Measurements from ENCODE around the gene SORL1-AS1.

The SORL1-AS1 gene

DNA sequence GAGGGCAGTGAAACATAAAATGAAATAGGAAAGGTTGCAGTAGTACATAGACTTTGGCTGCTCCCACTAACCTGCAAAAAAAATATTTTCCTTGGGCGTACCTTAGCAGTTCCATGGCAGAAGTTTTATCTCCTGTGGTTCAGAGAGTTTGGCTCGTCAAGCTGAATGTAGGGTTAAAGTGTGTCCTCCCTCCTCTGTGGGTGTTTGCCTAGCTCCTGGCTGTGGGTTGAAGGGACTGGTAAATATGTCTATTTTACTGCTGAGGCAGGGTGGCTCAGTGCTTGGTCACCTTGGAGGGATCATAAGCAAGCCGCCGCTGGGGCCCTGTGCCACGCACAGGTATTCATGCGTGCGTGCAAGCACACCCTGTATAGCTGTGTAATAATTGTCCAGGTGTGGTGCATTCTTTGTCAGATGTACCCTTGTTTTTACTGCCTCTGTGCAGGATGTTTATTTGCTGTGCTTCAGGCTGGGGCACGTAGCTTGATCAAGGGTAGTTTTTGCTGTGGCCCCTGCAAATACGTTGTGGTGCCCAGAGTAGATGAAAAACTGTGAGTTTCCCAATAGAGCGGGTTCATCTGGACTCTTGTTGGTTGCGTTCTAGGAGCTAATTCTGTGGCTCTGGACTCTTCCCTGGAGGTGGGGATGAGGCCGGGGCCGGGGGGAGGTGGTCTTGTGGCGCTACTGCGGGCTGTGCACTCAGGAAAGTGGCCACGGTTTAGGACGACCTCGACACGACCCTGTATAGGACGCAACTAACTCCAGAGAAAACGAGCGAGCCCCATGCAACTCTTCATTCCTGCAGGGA lies 1.4 kb downstream of the SORL1-AS1 start:
- no peak for DNase-seq

DNA sequence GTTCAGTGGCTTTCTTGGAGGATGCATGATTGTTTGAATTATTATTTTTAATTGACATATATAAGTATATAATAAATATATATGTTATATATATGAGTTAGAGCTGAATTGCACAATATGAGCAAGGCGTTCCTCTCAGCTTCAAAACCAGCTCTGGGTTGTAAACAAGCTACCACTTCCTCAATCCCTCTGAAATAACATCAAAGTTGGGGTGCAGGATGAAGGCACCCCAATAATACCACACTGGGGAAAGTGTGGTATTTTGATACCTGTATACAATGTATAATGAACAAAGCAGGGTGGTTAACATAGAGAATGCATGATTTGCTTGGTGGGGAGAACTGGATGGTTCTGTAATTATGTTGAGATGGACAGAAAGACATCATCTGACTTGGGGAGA lies 2.4 kb downstream of the SORL1-AS1 start:
- no peak for DNase-seq

DNA sequence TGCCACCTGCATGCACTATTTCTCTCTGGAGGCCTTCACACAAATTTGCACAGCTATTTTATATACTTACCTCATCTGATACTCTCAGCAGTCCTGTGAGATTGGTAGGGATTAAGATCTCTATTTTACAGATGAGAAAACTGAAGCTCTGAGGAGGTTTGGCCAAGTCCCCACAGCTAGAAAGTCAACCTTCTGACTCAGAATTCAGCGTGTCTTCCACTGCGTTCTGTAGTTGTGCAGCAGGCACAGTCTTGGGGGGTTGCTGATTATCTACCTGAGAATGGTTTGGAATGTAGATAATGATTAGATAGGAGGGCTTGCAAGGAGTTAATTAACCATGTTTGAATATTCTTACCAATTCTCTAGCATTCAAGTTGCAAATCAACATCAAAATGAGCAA lies 3.1 kb downstream of the SORL1-AS1 start:
- no peak for DNase-seq

DNA sequence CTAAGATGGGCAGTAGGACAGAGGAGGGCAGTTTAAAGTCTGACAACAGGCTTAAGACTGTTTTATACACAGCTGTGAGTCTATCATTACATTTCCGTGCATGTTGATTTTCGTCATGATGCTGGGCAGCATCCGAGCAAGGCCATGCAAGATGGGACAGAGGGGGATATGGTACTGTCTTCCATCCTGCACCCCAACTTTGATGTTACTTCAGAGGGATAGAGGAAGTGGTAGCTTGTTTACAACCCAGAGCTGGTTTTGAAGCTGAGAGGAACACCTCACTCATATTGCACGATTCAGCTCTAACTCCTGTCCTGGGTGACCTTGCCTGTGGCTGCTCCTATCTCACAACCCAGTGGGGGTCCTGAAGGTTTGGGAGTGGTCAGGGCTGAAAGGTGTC lies 3.6 kb downstream of the SORL1-AS1 start:
- no peak for DNase-seq

DNA sequence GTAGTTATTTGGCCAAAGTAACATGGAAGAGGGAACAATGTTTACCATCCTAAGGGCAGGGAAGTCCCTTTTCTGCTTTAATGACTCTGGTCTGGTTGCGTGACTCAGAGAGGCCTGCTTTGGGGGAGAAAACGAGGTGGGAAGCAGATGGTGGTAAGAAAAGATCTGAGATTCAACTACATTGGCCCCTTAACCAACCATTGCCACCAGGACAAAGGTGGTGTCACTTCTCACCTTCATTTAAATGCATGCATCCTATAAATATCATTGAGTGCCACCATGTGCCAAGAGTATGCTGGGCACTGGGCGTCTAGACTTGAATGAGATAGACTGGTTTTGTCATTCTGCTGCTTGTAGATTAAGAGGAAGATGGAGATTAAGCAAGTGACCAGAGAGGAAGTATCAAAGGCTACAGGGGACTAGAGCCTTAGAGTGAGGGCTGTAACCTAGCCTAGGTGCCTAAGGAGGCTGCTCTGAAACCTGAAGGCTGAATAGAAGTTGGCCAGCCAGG lies 4.3 kb downstream of the SORL1-AS1 start:
- no peak for DNase-seq

DNA sequence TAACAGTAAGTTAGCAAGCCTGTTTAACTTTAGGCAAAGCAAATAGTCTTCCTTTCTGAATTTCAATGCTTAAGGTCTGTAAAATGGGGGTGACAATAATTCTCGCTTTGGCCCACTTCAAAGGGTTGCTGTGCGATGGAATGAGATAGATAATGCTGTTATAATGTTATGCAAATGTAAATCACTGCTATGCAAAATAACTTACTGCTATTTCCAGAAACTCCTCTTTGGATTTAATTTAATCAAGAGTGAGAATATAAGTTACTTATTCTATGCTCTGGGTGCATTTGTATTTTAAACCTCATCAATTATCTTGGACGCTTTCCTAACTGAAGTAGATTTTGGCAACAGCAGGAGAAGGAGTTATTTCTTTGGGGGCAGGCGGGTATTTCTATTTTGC lies 4.8 kb downstream of the SORL1-AS1 start:
- DNase-seq = no peak

DNA sequence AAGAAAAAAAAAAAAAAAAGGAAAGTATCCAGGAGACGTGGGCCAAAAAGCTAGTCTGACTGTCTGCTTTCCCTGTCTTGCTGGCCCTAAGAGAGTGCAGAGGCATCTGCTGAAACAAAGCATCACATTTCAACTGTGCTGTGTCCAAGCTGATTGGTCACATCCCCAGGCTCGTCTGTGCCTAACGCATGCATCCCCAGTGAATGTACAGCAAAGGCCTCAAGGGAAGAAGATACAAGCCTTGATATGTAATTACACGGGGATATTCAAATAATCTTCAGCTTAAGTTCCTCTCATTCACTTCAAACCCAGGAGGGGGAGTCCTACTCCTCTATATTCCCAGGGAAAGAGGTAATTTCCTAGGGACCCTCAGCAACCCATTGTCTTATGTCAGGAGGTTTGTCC lies 6.0 kb downstream of the SORL1-AS1 start:
- DNase-seq = peak; percentile 26

DNA sequence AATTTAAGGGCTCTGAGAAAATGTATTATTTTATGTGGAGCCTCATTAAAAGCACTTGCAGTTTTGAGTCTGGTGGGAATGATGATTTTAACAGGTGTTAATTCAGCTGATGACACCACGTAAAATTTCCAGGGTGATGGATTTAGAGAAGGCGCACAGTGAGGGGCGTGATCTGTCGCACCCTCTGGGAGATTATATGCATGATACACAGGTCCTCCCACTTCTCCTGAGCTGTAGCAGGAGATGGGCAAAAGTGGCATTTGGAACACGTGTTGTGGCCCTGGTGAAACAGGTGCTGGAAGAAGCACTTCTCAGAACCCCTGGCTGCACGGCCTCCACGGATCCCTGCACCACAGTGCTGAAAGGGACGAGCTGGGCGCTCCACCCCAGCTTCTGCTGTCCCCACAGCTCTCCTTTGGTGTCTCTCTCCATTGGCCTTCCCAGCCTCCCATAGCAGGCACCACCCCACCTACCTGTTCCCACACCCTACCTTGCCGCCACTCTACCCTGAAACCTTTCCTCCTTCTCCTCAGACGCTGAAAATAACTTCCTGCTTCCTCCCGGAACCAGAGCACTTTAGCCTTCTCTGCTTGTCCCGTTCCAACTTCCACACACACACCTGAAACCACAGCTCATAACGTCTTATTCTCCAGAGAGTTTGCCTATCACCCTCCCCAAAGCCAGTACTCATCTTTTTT lies 7.5 kb downstream of the SORL1-AS1 start:
- no peak for DNase-seq

DNA sequence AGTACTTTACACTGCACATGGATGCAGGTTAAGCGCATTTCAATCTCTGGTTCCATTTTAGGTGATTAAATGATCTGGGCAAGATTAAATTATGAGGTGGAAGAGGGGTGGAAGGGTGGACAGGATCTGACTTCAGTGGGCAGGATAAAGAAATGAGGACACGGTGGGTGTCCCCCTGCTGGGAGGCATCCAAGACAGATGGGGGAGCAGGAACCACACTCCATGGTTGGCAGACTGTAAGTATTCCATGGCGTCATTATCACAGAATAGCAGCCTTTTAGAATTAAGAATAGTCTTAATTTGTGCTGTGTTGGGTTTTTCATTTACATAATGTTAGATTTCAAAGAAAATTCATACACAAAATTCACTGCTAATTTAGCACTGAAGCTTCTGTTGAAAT lies 8.2 kb downstream of the SORL1-AS1 start:
- no peak for DNase-seq

DNA sequence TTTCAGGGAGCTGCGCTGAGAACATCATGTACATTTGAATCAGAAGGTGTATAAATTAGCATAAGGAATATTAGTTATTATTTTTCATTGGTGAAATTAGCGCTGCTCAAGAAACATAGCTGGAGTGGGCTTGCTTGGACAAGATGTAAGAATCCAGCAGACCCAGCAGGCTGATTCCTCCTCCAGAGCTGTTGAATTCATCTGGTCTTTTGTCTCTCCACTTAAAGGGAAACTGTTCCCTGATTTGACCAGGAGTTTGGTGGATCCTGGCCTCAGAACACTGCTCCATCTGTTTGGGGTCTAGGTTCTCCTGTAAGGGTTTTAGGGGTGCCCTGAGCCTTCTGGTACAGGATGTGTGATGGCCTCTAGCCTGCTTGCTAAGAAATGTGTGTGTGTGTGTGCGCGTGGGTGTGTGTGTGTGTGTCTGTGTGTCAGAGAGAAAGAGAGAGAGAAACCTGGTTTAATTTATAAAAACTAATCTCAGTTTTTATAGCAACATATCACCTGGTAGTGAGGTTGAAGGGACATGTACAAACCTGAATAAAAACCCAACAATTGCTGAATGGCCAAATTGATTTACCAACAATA lies 9.0 kb downstream of the SORL1-AS1 start:
- no peak for DNase-seq

DNA sequence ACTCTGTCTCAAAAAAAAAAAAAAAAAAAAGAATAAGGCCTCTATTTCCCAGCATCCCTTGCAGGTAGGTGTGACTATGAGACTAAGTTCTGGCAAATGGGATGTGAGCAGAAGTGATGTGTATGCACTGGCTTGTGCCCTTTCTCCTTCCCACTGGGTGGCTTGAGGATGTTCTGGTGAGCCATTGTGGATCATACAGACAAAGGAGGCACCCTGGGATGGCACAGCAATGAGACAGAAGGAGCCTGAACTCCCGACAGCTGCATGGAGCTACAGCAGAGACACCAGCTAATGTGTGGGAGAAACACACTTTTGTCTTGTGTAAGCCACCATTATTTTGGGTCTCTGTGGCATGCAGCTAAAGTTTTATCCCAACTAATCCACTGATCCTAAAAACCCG lies 11.2 kb downstream of the SORL1-AS1 start:
- no peak for DNase-seq

DNA sequence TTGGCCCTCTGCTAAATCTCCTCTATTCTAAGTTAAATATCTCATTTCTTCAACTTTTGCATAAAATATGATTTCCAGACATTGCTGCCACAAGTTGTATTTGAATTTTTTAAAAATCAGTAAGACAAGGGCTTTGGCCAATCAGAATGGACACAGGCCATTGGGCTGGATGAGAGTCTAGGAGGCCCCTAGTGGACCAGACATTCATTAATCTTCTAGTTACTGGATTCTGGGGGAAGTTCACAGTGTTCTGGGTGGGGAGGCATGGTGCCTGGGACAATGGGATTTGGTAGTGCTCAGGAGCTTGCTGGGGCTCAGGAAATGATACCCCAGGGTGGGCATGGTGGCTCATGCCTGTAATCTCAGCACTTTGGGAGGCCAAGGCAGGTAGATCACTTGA lies 13.0 kb downstream of the SORL1-AS1 start:
- no peak for DNase-seq

DNA sequence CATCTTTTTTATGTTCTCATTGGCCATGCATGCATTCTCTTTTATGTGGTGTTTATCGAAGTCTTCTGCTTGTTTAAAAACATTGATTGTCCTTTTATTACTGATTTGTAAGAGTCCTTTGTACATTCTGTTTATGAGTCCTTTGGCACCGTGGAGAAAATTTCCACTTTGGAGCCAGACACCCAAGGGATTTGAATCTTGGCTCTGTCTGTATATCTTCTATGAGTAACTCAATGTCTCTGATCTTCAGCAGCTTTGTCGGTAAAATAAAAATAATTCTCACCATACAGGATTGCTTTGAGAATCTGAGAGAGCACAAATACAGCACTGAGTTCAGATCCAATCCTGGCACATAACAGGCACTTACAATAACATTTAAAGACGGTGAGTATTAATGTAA lies 13.4 kb downstream of the SORL1-AS1 start:
- DNase-seq = no peak

DNA sequence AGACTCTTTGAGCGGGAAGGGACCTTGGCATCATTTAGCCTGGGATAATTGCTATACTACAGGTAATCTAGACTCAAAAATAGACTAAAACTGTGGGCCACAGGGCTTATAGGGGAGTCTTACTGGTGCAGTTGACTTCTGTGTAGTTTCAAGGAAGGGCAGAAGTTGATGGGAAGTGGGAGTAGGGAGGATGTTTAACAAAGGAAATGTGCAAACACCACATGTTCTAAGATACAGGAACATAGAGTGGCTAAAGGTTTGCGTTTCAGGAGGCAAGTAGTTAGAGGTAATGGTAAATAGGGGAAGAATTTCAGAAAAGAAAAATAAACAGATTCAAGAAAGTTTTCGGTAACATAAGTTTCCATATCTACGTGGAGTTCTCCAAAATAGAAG lies 15.1 kb downstream of the SORL1-AS1 start:
- DNase-seq = no peak

DNA sequence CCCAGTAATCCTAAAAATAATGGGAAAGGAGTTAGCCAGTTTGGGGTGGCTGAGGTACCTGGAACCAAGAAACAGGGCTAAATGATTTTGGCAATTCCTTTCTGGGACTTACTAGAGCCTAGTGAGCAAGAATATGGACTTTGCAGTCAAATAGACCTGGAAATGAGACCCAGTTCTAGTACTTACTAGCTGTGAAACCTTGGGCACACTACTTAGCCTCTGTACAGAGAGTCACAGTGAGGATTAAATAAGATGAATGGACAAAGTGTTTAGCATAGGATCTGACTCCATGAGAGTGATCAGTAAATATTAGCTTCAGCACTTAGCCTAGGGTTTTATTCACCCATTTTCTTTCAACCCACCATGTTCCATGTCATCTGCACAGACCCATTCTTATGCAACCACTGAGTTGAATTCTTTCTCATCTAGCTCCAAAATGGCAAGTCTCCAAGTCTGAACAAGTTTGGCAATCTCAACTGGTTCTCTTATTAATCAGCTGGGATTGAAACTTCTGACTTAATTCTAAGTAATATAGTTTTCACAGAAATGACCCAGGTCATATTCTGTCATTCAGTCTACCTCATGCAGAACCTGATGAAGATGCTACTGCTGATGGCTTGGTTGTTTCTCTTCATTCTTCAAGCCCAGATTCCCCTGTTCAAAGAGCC lies 15.6 kb downstream of the SORL1-AS1 start:
- no peak for DNase-seq

DNA sequence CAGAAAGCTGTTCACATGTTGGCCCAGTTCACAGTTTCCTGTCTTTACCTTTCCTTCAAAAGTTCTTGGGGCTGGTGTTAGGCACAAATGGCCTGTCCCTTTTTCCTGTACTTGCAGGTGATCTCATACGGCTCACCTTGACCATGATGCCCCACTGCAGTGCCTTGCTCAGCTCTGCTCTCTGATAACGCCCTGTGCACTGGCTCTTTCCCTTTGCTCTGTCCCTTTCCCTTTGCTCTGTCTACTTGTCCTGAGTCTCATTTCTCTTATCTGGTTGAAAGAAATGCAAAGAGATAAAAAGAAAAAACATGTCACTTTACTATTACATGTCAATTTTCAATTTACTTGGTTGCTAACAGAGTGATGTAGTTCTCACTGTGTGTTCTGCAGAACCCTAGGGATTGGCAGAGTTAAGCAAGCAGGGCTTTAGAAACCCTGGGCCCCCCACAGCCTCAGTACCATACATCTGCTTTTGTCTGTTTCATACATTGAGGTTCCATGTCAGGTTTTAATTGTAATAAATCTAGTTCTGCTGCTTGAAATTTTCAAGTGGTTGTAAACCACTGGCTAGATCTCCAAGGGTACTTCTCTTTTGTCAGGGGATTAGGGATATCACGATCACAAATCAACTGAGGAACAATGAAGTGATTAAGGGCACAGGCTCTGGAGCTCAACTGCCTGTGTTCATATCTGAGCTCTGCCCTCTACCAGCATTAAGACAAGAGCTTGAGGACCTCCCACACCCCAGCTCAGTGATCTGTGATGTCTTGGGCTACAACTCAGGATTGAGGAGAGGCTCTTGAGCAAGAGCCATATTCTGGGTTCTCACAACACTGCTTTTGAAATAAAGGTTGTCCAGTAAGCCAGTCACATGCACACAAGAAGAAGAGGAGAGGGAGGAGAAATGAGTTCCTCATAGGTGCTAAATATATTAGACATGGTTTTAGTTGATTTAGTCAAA lies 16.9 kb downstream of the SORL1-AS1 start:
- DNase-seq = no peak

DNA sequence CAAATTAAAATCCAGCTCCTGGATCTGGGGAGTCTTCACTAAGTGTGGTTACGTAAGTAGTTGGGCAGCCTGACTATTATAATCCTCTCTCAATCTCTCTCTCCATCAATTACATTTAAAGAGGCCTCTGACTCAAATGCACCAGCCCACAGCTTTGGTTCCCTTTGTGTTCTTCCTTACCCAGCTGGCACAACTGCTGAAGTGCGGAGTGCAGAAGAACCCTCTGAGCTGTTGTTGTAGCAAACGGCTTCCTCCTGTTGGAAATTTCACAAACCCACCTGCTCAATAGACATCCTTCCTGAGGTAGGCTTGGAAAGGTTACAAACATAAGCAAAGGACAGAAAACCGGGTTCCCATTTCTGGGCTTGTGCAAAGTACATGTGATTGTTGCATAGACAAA lies 17.6 kb downstream of the SORL1-AS1 start:
- no peak for DNase-seq

DNA sequence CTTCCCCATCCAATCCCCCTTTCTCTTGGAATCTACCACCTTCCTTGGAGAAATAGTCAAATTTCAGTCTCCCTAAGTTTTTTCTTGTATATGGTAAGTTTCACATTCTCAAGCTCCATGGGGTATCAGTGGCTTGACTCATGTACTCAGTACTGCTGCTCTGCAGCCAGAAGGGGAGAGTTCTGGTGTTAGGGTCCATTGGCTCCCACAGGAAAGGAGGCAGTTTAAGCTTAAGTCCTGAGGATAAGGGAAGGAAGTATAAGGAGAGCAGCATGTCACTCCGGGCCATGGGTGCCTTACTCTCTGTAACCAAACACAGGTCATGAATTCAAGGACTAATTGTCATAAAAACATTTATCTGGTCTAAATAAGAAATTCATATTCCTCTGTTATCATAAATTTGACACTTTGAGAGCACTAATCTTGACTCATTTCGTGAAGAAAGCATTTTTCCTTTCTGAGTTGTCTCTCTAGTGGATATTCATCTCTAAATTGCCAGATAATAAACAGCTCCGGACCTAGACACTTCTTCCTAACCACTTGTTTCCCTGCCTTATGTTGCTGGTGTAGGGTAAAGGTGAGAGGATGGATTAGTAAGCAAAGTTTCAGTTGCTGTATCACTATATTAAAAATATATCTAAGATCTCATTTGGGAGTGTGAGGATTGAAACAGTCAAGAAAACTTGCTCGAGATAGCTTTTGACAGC lies 20.8 kb downstream of the SORL1-AS1 start:
- no peak for DNase-seq

DNA sequence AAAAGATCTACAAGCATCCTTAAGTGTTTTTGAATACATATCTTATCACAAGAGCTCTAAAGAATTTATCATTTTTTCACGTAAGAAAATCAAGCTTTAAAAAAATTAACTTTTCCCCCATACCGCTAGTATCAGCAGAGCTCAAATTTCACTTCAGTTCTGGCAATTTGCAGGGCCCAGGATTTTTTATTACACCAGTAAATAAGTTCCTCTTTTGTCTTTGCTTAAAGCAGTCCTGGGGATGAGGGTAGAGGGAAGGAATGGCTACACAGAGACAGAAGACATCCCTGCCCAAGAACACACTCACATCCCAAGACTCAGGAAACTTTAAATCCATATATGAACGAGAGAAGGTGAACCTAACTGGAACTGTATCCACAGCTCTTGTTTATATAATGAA lies 23.2 kb downstream of the SORL1-AS1 start:
- DNase-seq = no peak

DNA sequence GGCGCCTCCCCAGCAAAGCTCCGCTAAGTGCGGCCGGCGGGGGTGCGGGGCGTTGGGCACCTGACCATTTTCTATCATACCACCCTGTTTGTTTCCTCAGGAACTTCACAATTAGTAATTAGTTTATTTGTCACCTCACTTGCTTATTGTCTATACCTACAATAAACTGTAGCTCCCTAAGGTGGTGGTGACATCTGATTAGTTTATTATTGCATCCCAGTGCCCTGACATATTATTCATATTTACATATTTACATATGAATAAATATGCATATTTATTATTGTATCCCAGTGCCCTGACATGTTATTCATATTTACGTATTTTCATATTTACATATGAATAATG lies 25.4 kb downstream of the SORL1-AS1 start:
- DNase-seq = no peak

Data from dermis blood vessel endothelial cell (primary cell).